Fibroblast of lung (primary cell): ENCODE results near the gene NPSR1. TPM values are rescaled to one million over a fixed set of nuclear protein-coding genes. Genes with fewer than 3 reads are reported as not detected.
A peak's percentile ranks its signal among the peaks of the same experiment; 100 is the strongest.

ENCODE experiments used
- DNase-seq, 2 donors: peaks; one replicate each; pipeline versions ENCODE4 v3.0.0 to v3.0.0-alpha.2; 2010; ENCODE audit warnings: low read depth in 2 of 2
- H2AFZ ChIP-seq: 2 replicates; pipeline ENCODE4 v1.5.1; 2012; ENCODE audit warnings: low read length, control low read depth, inconsistent platforms
- H3K27ac ChIP-seq: 2 replicates; pipeline ENCODE4 v1.5.1; 2011; ENCODE audit warnings: low read length, control low read depth; ENCODE audit not compliant: insufficient read depth
- H3K27me3 ChIP-seq: 2 replicates; pipeline ENCODE4 v1.5.1; 2011; ENCODE audit warnings: mild to moderate bottlenecking, low read length; ENCODE audit not compliant: control insufficient read depth, insufficient read depth
- H3K36me3 ChIP-seq: 2 replicates; pipeline ENCODE4 v1.5.1; 2011; ENCODE audit warnings: low read length; ENCODE audit not compliant: control insufficient read depth, insufficient read depth
- H3K4me1 ChIP-seq: 2 replicates; pipeline ENCODE4 v1.5.1; 2011; ENCODE audit warnings: low read length; ENCODE audit not compliant: control insufficient read depth, insufficient read depth; ENCODE audit errors: extremely low read depth
- H3K4me2 ChIP-seq: 2 replicates; pipeline ENCODE4 v1.5.1; 2011; ENCODE audit warnings: low read length, control low read depth; ENCODE audit not compliant: insufficient read depth; ENCODE audit errors: extremely low read depth
- H3K4me3 ChIP-seq, 4 experiments: fragments of 200-600 bp in 1 of 4; sonication (generic) in 1 of 4; replicated peaks in 1 of 4; 2 replicates each; pipeline ENCODE4 v1.5.1; 2011 to 2016; ENCODE audit warnings: low read length in 4 of 4, low read depth in 3 of 4, mild to moderate bottlenecking in 3 of 4, control low read depth in 2 of 4, inconsistent platforms in 1 of 4, mixed read lengths in 1 of 4; ENCODE audit not compliant: insufficient read depth in 1 of 4; ENCODE audit errors: control extremely low read depth in 1 of 4
- H3K79me2 ChIP-seq: 2 replicates; pipeline ENCODE4 v1.5.1; 2012; ENCODE audit warnings: mild to moderate bottlenecking, low read length, inconsistent platforms; ENCODE audit not compliant: control insufficient read depth, insufficient read depth
- H3K9ac ChIP-seq: 2 replicates; pipeline ENCODE4 v1.5.1; 2011; ENCODE audit warnings: mild to moderate bottlenecking, low read length, control low read depth; ENCODE audit not compliant: insufficient read depth
- H3K9me3 ChIP-seq: 2 replicates; pipeline ENCODE4 v1.5.1; 2012; ENCODE audit warnings: low read depth, low read length; ENCODE audit not compliant: control insufficient read depth, insufficient read depth
- H4K20me1 ChIP-seq: 2 replicates; pipeline ENCODE4 v1.5.1; 2011; ENCODE audit warnings: low read length; ENCODE audit not compliant: control insufficient read depth, insufficient read depth; ENCODE audit errors: extremely low read depth
- CTCF ChIP-seq, 2 donors: IDR thresholded peaks in 1 of 2; conservative IDR thresholded peaks in 1 of 2; 1 replicate in 1 of 2; 2 replicates in 1 of 2; pipeline ENCODE4 v1.5.1; 2011 to 2012; ENCODE audit warnings: low read length in 2 of 2, control low read depth in 1 of 2, inconsistent platforms in 1 of 2, low read depth in 1 of 2, mild to moderate bottlenecking in 1 of 2
- EZH2 ChIP-seq: IDR thresholded peaks from 2 replicates; pipeline ENCODE4 v1.5.1; 2012; ENCODE audit warnings: low read length, control low read depth, mild to moderate bottlenecking; ENCODE audit errors: missing control alignments
- polyA plus RNA-seq, 2 donors: library from polyadenylated mRNA; depleted of rRNA in 1 of 2; stranded (reverse) in 1 of 2; unstranded in 1 of 2; fragments of >200 nt; gene quantifications; 2 replicates each; pipeline ENCODE4 v1.2.1, GENCODE V29; 2011 to 2012; ENCODE audit warnings: missing spikeins in 1 of 2
- total RNA-seq: library from RNA; depleted of rRNA; stranded (reverse); fragments of >200 nt; gene quantifications from 2 replicates; pipeline ENCODE4 v1.2.1, GENCODE V29; 2014

NPSR1 gene
- total and polyA plus RNA-seq, 2 donors (not counting 1 experiment from before 2014, with no cell fraction given) = not detected

DNA sequence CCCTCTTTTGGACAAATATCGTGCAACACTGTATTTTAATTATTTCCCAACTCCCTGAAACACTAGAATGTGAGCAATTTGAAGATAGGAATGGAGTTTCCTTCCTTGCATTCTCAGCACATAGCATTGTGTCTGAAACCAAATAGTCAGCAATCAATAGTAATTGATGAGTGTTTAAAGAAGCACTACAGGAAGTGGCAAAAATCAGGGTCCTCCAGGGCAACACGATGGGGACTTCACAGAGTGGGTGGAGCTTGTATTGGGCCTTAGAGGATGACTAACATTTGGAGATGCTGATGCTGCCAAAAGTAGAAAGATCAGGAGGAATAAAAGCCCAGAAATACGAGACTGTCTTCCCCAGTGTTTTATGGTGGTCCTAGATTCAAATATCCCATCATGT lies 94.9 kb downstream of the NPSR1 start:
- H3K9me3 ChIP-seq = no peaks in the 10 kb centered on the region
- no peak overlapping the region for H3K27ac ChIP-seq

GRCh38 chr7:34755008-34755407 lies 97.0 kb downstream of the NPSR1 start:
- TF ChIP-seq CTCF (conservative IDR thresholded peaks at IDR 0.05 in 1 of 2, IDR thresholded peaks at IDR 0.05 in 1 of 2; ENCODE audit: low read depth in 1 of 2, low read length in 2 of 2) = no peak
- Histone ChIP-seq H3K4me3 (no peak overlapping the region), H3K4me2 (no peak overlapping the region), H3K79me2 (no peaks in the 10 kb centered on the region), H2AFZ (no peak overlapping the region), H3K4me1 (no peaks in the 10 kb centered on the region), H3K27me3 (no peaks in the 10 kb centered on the region), H3K27ac (no peak overlapping the region), H3K9me3 (no peaks in the 10 kb centered on the region), H3K36me3 (no peaks in the 10 kb centered on the region), H4K20me1 (no peaks in the 10 kb centered on the region), H3K9ac (no peak overlapping the region)
- no peak for DNase-seq

More for the DNA sequence above, 94.9 kb downstream of the NPSR1 start:
- no peak for DNase-seq
- Histone ChIP-seq H3K9ac (no peak overlapping the region), H3K27me3 (no peaks in the 10 kb centered on the region), H3K4me2 (no peak overlapping the region), H3K4me3 (no peak overlapping the region), H3K36me3 (no peaks in the 10 kb centered on the region), H4K20me1 (no peaks in the 10 kb centered on the region), H3K79me2 (no peaks in the 10 kb centered on the region), H3K4me1 (no peaks in the 10 kb centered on the region), H2AFZ (no peak overlapping the region)
- no peak for TF ChIP-seq EZH2
- no peak for TF ChIP-seq CTCF (conservative IDR thresholded peaks at IDR 0.05 in 1 of 2, IDR thresholded peaks at IDR 0.05 in 1 of 2; ENCODE audit: low read depth in 1 of 2, low read length in 2 of 2)

DNA sequence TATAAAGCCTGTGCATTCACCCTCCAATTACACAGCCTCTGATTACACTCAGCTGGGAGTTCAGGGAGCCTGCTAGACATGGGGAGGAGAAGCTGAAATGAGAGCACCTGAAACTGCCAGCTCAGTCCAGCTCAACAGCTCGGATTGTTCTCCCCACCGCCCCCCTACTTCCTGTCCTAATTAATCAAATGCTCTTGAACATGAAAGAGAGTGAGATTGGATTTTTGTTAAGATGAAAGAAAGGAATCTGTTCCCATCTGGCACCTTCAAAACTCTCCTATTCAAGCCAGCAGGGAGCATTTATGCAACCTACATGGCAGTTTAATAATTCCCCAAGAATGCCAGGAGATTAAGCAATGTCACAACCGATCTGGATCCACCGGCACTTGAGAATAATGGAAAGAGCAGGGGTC lies 98.0 kb downstream of the NPSR1 start:
- no peak overlapping the region for H3K27ac ChIP-seq
- no peak for TF ChIP-seq CTCF (conservative IDR thresholded peaks at IDR 0.05 in 1 of 2, IDR thresholded peaks at IDR 0.05 in 1 of 2; ENCODE audit: low read depth in 1 of 2, low read length in 2 of 2)
- TF ChIP-seq EZH2 = no peak
- H3K4me1 ChIP-seq = no peaks in the 10 kb centered on the region
- H3K9ac ChIP-seq = no peak overlapping the region
- H3K4me3 ChIP-seq = no peak overlapping the region
- no peaks in the 10 kb centered on the region for H3K9me3 ChIP-seq
- no peaks in the 10 kb centered on the region for H4K20me1 ChIP-seq
- H3K4me2 ChIP-seq = no peak overlapping the region
- no peaks in the 10 kb centered on the region for H3K27me3 ChIP-seq
- peak in 1 of 2 donors; percentile 69 for DNase-seq
- no peak overlapping the region for H2AFZ ChIP-seq
- H3K36me3 ChIP-seq = no peaks in the 10 kb centered on the region
- no peaks in the 10 kb centered on the region for H3K79me2 ChIP-seq
